H1 (cell line): ENCODE measurements around the gene SPTBN4. TPM values are rescaled to one million over a fixed set of nuclear protein-coding genes. Genes with fewer than 3 reads are reported as not detected.

Source experiments
- CHD2 ChIP-seq: IDR thresholded peaks from 2 replicates; pipeline ENCODE4 v1.6.1; 2012; ENCODE audit warnings: low read length, improper control_type of control experiment
- polyA plus RNA-seq, 7 experiments: library from polyadenylated mRNA; depleted of rRNA in 3 of 7; stranded (reverse) in 5 of 7; unstranded in 2 of 7; fragments of >200 nt in 5 of 7; fragments of 200-250 nt in 2 of 7; gene quantifications; 1 replicate in 5 of 7; 2 replicates in 1 of 7; 4 replicates in 1 of 7; pipeline versions ENCODE4 v1.2.1 to v1.2.3, GENCODE V29; 2011 to 2013; ENCODE audit warnings: missing spikeins in 2 of 7, mixed read lengths in 2 of 7
- total RNA-seq: library from RNA; stranded (reverse); fragmentation: NEBNext Ultra II Directional; extraction: Animal tissue kit (Norgen Biotek cat#: 25700); gene quantifications from 2 replicates; pipeline ENCODE4 v1.2.1, GENCODE V29; 2021

Gene SPTBN4
- total and polyA plus RNA-seq, 2 of the 8 experiments (the other 6 are each of a cell fraction or from before 2014, with no cell fraction given) = 1.9 to 3.0 TPM

- no peak for TF ChIP-seq CHD2
These were observed 122.2 kb downstream of the SPTBN4 start (continued) for GRCh38 chr19:40588926-40589569.
